CD8-positive, alpha-beta memory T cell (primary cell): ENCODE measurements around the gene LRRN4. TPM values are rescaled to one million over a fixed set of nuclear protein-coding genes. Genes with fewer than 3 reads are reported as not detected.

Experiments used
- CTCF ChIA-PET: fragments of 350-600 bp; sonication (Branson Sonifier 250); formaldehyde crosslinking; loops from one replicate; lab custom pipeline; 2021; ENCODE audit warnings: antibody characterized with exemption; lab: Charles Lee
- POLR2A ChIA-PET: fragments of 350-600 bp; sonication (Branson Sonifier 250); formaldehyde crosslinking; loops from one replicate; lab custom pipeline; 2021; ENCODE audit warnings: antibody characterized with exemption; lab: Charles Lee
- DNase-seq, 5 donors: peaks; one replicate each; pipeline versions ENCODE4 v3.0.0 to v3.0.0-alpha.2; 2020 to 2022; ENCODE audit warnings: mixed read lengths in 1 of 5
- H3K27ac ChIP-seq: one replicate; pipeline ENCODE4 v1.7.0; 2013; ENCODE audit warnings: low read depth, mild to moderate bottlenecking, low read length, moderate library complexity
- H3K27me3 ChIP-seq: 2 replicates; pipeline ENCODE4 v1.7.0; 2013; ENCODE audit warnings: low read length, mild to moderate bottlenecking; ENCODE audit not compliant: insufficient read depth, poor library complexity, severe bottlenecking
- H3K36me3 ChIP-seq: 2 replicates; pipeline ENCODE4 v1.7.0; 2013; ENCODE audit warnings: mild to moderate bottlenecking, low read length, moderate library complexity; ENCODE audit not compliant: insufficient read depth
- H3K4me1 ChIP-seq: 2 replicates; pipeline ENCODE4 v1.7.0; 2013; ENCODE audit warnings: mild to moderate bottlenecking, low read length, moderate library complexity; ENCODE audit not compliant: insufficient read depth
- H3K4me3 ChIP-seq: 2 replicates; pipeline ENCODE4 v1.7.0; 2013; ENCODE audit warnings: mild to moderate bottlenecking, low read length
- H3K9me3 ChIP-seq: 2 replicates; pipeline ENCODE4 v1.7.0; 2013; ENCODE audit warnings: mild to moderate bottlenecking, low read length
- H3K27ac Mint-ChIP-seq, 8 donors: one replicate each; pipeline ENCODE4 v1.8.0; 2020 to 2021; ENCODE audit warnings: mixed read lengths in 8 of 8, mild to moderate bottlenecking in 6 of 8, inconsistent platforms in 3 of 8, moderate library complexity in 3 of 8
- H3K27me3 Mint-ChIP-seq, 2 donors: one replicate each; pipeline ENCODE4 v1.8.0; 2020 to 2021; ENCODE audit warnings: mixed read lengths in 2 of 2, mild to moderate bottlenecking in 1 of 2, moderate library complexity in 1 of 2
- H3K36me3 Mint-ChIP-seq, 3 donors: one replicate each; pipeline ENCODE4 v1.8.0; 2020 to 2021; ENCODE audit warnings: mixed read lengths in 3 of 3, inconsistent platforms in 1 of 3, mild to moderate bottlenecking in 1 of 3
- H3K4me1 Mint-ChIP-seq, 3 donors: one replicate each; pipeline ENCODE4 v1.8.0; 2020 to 2021; ENCODE audit warnings: mixed read lengths in 3 of 3, inconsistent platforms in 1 of 3, mild to moderate bottlenecking in 1 of 3
- H3K4me3 Mint-ChIP-seq, 7 donors: one replicate each; pipeline ENCODE4 v1.8.0; 2020 to 2021; ENCODE audit warnings: mixed read lengths in 7 of 7, mild to moderate bottlenecking in 6 of 7, moderate library complexity in 4 of 7, inconsistent platforms in 2 of 7
- H3K9me3 Mint-ChIP-seq, 5 donors: one replicate each; pipeline ENCODE4 v1.8.0; 2020 to 2022; ENCODE audit warnings: mixed read lengths in 5 of 5, mild to moderate bottlenecking in 3 of 5, moderate library complexity in 2 of 5, inconsistent platforms in 1 of 5
- polyA plus RNA-seq: library from polyadenylated mRNA; unstranded; fragments of 300-500 nt; fragmentation: Illumina TruSeq; gene quantifications from one replicate; pipeline ENCODE4 v1.2.3, GENCODE V29; 2021
- total RNA-seq, 2 experiments: library from RNA; stranded (reverse); gene quantifications; one replicate each; pipeline ENCODE4 v1.2.3, GENCODE V29; 2021

The LRRN4 gene
- total RNA-seq (not detected), polyA plus RNA-seq (not detected)

GRCh38 chr20:6053776-6054688 lies at the start of gene LRRN4:
Gene LRRN4 (minus strand): TSS chr20:6054060. CDS start chr20:6052799, 1,261 bp downstream.
- ChIA-PET CTCF (interaction anchor here (0.7 kb wide), 1 partner anchor 524 kb away, joined by 3 read pairs; no protein-coding TSS in a partner anchor), POLR2A (no interaction called here)
- Mint-ChIP-seq H3K4me1 (peaks cover 5 to 9% (median 6%) of the 10 kb centered on the region in 3 donors), H3K4me3 (peak within 1 kb of the TSS in 2 of 7 donors; percentile 0 to 57), H3K27me3 (peaks cover 19 to 43% of the 10 kb centered on the region in 2 donors), H3K9me3 (no peaks in the 10 kb centered on the region), H3K36me3 (no peaks in the 10 kb centered on the region), H3K27ac (peak within 1 kb of the TSS in 1 of 8 donors; percentile 60)
- no peak for DNase-seq
- Histone ChIP-seq H3K36me3 (no peaks in the 10 kb centered on the region), H3K27me3 (no peaks in the 10 kb centered on the region), H3K4me1 (no peaks in the 10 kb centered on the region), H3K4me3 (no peak within 1 kb of the TSS), H3K27ac (no peak within 1 kb of the TSS), H3K9me3 (no peaks in the 10 kb centered on the region)

GRCh38 chr20:6103301-6103700 lies 49.4 kb upstream of the LRRN4 start:
- DNase-seq = no peak
- H3K27ac Mint-ChIP-seq = no peak overlapping the region
- H3K36me3 ChIP-seq = no peaks in the 10 kb centered on the region
- H3K9me3 ChIP-seq = no peaks in the 10 kb centered on the region
- H3K4me1 Mint-ChIP-seq = no peaks in the 10 kb centered on the region
- CTCF ChIA-PET = interaction anchor here (0.9 kb wide), 1 partner anchor 12 kb away, joined by 3 read pairs; no protein-coding TSS in a partner anchor
- no peak overlapping the region for H3K27ac ChIP-seq
- no peak overlapping the region for H3K4me3 ChIP-seq
- H3K4me3 Mint-ChIP-seq = no peak overlapping the region
- H3K27me3 ChIP-seq = no peaks in the 10 kb centered on the region
- H3K27me3 Mint-ChIP-seq = peaks cover 12 to 14% of the 10 kb centered on the region in 2 donors
- no peaks in the 10 kb centered on the region for H3K4me1 ChIP-seq
- no peaks in the 10 kb centered on the region for H3K9me3 Mint-ChIP-seq
- no peaks in the 10 kb centered on the region for H3K36me3 Mint-ChIP-seq
- POLR2A ChIA-PET = no interaction called here

- Histone ChIP-seq H3K36me3 (no peaks in the 10 kb centered on the region), H3K9me3 (no peaks in the 10 kb centered on the region), H3K4me1 (no peaks in the 10 kb centered on the region), H3K27me3 (no peaks in the 10 kb centered on the region), H3K27ac (no peak overlapping the region), H3K4me3 (no peak overlapping the region)
- Mint-ChIP-seq H3K27ac (no peak overlapping the region), H3K9me3 (no peaks in the 10 kb centered on the region), H3K27me3 (peaks cover 8 to 23% of the 10 kb centered on the region in 2 donors), H3K36me3 (no peaks in the 10 kb centered on the region), H3K4me1 (no peaks in the 10 kb centered on the region), H3K4me3 (no peak overlapping the region)
- no peak for DNase-seq
- ChIA-PET POLR2A (no interaction called here), CTCF (no interaction called here)
These were observed 47.5 kb upstream of the LRRN4 start for GRCh38 chr20:6101346-6101745.

GRCh38 chr20:6100246-6100645 lies 46.4 kb upstream of the LRRN4 start:
- DNase-seq = no peak
- Mint-ChIP-seq H3K27ac (no peak overlapping the region), H3K4me1 (no peaks in the 10 kb centered on the region), H3K9me3 (no peaks in the 10 kb centered on the region), H3K4me3 (no peak overlapping the region), H3K36me3 (no peaks in the 10 kb centered on the region), H3K27me3 (peaks cover 8 to 28% of the 10 kb centered on the region in 2 donors)
- no peaks in the 10 kb centered on the region for H3K27me3 ChIP-seq
- no peak overlapping the region for H3K4me3 ChIP-seq
- no peak overlapping the region for H3K27ac ChIP-seq
- no peaks in the 10 kb centered on the region for H3K4me1 ChIP-seq
- H3K9me3 ChIP-seq = no peaks in the 10 kb centered on the region
- H3K36me3 ChIP-seq = no peaks in the 10 kb centered on the region
- CTCF ChIA-PET = no interaction called here
- POLR2A ChIA-PET = no interaction called here

GRCh38 chr20:6099819-6100218 lies 46.0 kb upstream of the LRRN4 start:
- Mint-ChIP-seq H3K27me3 (peaks cover 10 to 32% of the 10 kb centered on the region in 2 donors), H3K4me3 (no peak overlapping the region), H3K9me3 (no peaks in the 10 kb centered on the region), H3K36me3 (no peaks in the 10 kb centered on the region), H3K27ac (no peak overlapping the region), H3K4me1 (no peaks in the 10 kb centered on the region)
- H3K9me3 ChIP-seq = no peaks in the 10 kb centered on the region
- no peak for DNase-seq
- no peaks in the 10 kb centered on the region for H3K4me1 ChIP-seq
- H3K4me3 ChIP-seq = no peak overlapping the region
- no peaks in the 10 kb centered on the region for H3K27me3 ChIP-seq
- no peak overlapping the region for H3K27ac ChIP-seq
- H3K36me3 ChIP-seq = no peaks in the 10 kb centered on the region
- CTCF ChIA-PET = no interaction called here
- POLR2A ChIA-PET = no interaction called here

GRCh38 chr20:6095409-6095808 lies 41.5 kb upstream of the LRRN4 start:
- ChIA-PET POLR2A (no interaction called here), CTCF (no interaction called here)
- H3K9me3 ChIP-seq = no peaks in the 10 kb centered on the region
- H3K36me3 ChIP-seq = no peaks in the 10 kb centered on the region
- H3K27me3 ChIP-seq = no peaks in the 10 kb centered on the region
- no peaks in the 10 kb centered on the region for H3K9me3 Mint-ChIP-seq
- no peak overlapping the region for H3K4me3 ChIP-seq
- H3K4me1 ChIP-seq = no peaks in the 10 kb centered on the region
- no peak overlapping the region for H3K27ac Mint-ChIP-seq
- peaks cover 5 to 49% of the 10 kb centered on the region in 2 donors for H3K27me3 Mint-ChIP-seq
- no peak for DNase-seq
- H3K27ac ChIP-seq = no peak overlapping the region
- H3K4me1 Mint-ChIP-seq = no peaks in the 10 kb centered on the region
- H3K36me3 Mint-ChIP-seq = no peaks in the 10 kb centered on the region
- no peak overlapping the region for H3K4me3 Mint-ChIP-seq

- Mint-ChIP-seq H3K27ac (no peak overlapping the region), H3K4me1 (no peaks in the 10 kb centered on the region), H3K4me3 (no peak overlapping the region), H3K36me3 (no peaks in the 10 kb centered on the region), H3K27me3 (peaks cover 4 to 55% of the 10 kb centered on the region in 2 donors), H3K9me3 (no peaks in the 10 kb centered on the region)
- ChIA-PET CTCF (no interaction called here), POLR2A (no interaction called here)
- H3K27me3 ChIP-seq = no peaks in the 10 kb centered on the region
- H3K36me3 ChIP-seq = no peaks in the 10 kb centered on the region
- no peaks in the 10 kb centered on the region for H3K4me1 ChIP-seq
- no peak overlapping the region for H3K27ac ChIP-seq
- no peaks in the 10 kb centered on the region for H3K9me3 ChIP-seq
- no peak for DNase-seq
- H3K4me3 ChIP-seq = no peak overlapping the region
These were observed 40.7 kb upstream of the LRRN4 start for GRCh38 chr20:6094565-6094964.

- H3K27ac Mint-ChIP-seq = no peak overlapping the region
- CTCF ChIA-PET = no interaction called here
- H3K4me3 Mint-ChIP-seq = no peak overlapping the region
- H3K27me3 Mint-ChIP-seq = peaks cover 6 to 60% of the 10 kb centered on the region in 2 donors
- H3K27ac ChIP-seq = no peak overlapping the region
- no peaks in the 10 kb centered on the region for H3K9me3 ChIP-seq
- no peaks in the 10 kb centered on the region for H3K36me3 ChIP-seq
- H3K27me3 ChIP-seq = no peaks in the 10 kb centered on the region
- POLR2A ChIA-PET = no interaction called here
- no peak overlapping the region for H3K4me3 ChIP-seq
- H3K4me1 Mint-ChIP-seq = no peaks in the 10 kb centered on the region
- no peak for DNase-seq
- no peaks in the 10 kb centered on the region for H3K9me3 Mint-ChIP-seq
- H3K36me3 Mint-ChIP-seq = no peaks in the 10 kb centered on the region
- no peaks in the 10 kb centered on the region for H3K4me1 ChIP-seq
These were observed 40.2 kb upstream of the LRRN4 start for GRCh38 chr20:6094063-6094462.
